ENCODE results near the gene OSBPL6. TPM values are rescaled to one million over a fixed set of nuclear protein-coding genes. Genes with fewer than 3 reads are reported as not detected.
"Not testable (repeated sequence)": the region's sequence is repeated elsewhere in the genome, so short reads cannot be mapped to it uniquely, and the experiment has no call there.

Gene OSBPL6
- polyA plus RNA-seq, 1 donor from 2014 or later: 12.8 TPM

DNA sequence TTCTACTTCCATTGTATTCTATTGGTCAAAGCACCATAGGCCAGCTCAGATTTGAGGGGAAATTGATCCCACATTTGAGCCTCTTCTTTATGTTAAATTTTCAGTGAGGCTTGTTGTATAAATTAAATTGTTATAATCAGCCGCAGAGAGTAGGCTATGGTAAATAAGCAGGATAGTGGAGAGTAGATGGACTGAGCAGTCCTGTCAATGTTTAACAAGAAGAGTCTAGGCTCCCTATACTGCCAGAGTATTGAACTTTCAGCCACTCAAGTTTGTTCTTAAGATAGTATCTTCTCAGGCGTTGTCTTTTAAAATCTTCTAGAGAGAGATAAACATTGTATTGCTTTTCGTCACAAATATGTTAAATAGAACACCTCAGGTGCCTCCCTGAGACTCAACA lies 155.7 kb downstream of the OSBPL6 start:
- H2AFZ ChIP-seq (ENCODE audit: low read depth, low read length): no peak overlapping the region
- TF ChIP-seq SMC3 (conservative IDR thresholded peaks at IDR 0.05; ENCODE audit: poor library complexity) (no peak), TAF1 (IDR thresholded peaks at IDR 0.05; ENCODE audit: low read depth) (no peak), RAD21 (conservative IDR thresholded peaks at IDR 0.05) (no peak), EZH2 (IDR thresholded peaks at IDR 0.05; ENCODE audit: borderline replicate concordance, insufficient read depth, low read length, poor library complexity, severe bottlenecking) (no peak), MXI1 (conservative IDR thresholded peaks at IDR 0.05; ENCODE audit: poor library complexity, severe bottlenecking) (no peak), EP300 (conservative IDR thresholded peaks at IDR 0.05; ENCODE audit: poor library complexity, severe bottlenecking) (no peak), POLR2AphosphoS5 (IDR thresholded peaks at IDR 0.05) (no peak)
- TF ChIP-seq, protein P1, sequence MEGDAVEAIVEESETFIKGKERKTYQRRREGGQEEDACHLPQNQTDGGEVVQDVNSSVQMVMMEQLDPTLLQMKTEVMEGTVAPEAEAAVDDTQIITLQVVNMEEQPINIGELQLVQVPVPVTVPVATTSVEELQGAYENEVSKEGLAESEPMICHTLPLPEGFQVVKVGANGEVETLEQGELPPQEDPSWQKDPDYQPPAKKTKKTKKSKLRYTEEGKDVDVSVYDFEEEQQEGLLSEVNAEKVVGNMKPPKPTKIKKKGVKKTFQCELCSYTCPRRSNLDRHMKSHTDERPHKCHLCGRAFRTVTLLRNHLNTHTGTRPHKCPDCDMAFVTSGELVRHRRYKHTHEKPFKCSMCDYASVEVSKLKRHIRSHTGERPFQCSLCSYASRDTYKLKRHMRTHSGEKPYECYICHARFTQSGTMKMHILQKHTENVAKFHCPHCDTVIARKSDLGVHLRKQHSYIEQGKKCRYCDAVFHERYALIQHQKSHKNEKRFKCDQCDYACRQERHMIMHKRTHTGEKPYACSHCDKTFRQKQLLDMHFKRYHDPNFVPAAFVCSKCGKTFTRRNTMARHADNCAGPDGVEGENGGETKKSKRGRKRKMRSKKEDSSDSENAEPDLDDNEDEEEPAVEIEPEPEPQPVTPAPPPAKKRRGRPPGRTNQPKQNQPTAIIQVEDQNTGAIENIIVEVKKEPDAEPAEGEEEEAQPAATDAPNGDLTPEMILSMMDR (IDR thresholded peaks at IDR 0.05; ENCODE audit: poor library complexity, severe bottlenecking): no peak
- TF ChIP-seq, protein P2, sequence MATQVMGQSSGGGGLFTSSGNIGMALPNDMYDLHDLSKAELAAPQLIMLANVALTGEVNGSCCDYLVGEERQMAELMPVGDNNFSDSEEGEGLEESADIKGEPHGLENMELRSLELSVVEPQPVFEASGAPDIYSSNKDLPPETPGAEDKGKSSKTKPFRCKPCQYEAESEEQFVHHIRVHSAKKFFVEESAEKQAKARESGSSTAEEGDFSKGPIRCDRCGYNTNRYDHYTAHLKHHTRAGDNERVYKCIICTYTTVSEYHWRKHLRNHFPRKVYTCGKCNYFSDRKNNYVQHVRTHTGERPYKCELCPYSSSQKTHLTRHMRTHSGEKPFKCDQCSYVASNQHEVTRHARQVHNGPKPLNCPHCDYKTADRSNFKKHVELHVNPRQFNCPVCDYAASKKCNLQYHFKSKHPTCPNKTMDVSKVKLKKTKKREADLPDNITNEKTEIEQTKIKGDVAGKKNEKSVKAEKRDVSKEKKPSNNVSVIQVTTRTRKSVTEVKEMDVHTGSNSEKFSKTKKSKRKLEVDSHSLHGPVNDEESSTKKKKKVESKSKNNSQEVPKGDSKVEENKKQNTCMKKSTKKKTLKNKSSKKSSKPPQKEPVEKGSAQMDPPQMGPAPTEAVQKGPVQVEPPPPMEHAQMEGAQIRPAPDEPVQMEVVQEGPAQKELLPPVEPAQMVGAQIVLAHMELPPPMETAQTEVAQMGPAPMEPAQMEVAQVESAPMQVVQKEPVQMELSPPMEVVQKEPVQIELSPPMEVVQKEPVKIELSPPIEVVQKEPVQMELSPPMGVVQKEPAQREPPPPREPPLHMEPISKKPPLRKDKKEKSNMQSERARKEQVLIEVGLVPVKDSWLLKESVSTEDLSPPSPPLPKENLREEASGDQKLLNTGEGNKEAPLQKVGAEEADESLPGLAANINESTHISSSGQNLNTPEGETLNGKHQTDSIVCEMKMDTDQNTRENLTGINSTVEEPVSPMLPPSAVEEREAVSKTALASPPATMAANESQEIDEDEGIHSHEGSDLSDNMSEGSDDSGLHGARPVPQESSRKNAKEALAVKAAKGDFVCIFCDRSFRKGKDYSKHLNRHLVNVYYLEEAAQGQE (IDR thresholded peaks at IDR 0.05; ENCODE audit: borderline replicate concordance): no peak
- no peaks in the 10 kb centered on the region for H3K27me3 ChIP-seq (ENCODE audit: insufficient read depth, low read depth, low read length)
- H3K9me2 ChIP-seq (ENCODE audit: insufficient read depth, low read length): no peaks in the 10 kb centered on the region
- no peak overlapping the region for H3K27ac ChIP-seq (ENCODE audit: low read length)
- H3F3A ChIP-seq (ENCODE audit: insufficient read depth, low read length, poor library complexity, severe bottlenecking): no peaks in the 10 kb centered on the region
- H3K79me2 ChIP-seq (replicated peaks; ENCODE audit: insufficient read depth, low read length): no peaks in the 10 kb centered on the region
- no peaks in the 10 kb centered on the region for H3K9me3 ChIP-seq (ENCODE audit: low read length)
- no peaks in the 10 kb centered on the region for H4K20me1 ChIP-seq (ENCODE audit: insufficient read depth)
- no peak overlapping the region for H3K9ac ChIP-seq (ENCODE audit: low read length)
- H3K36me3 ChIP-seq (ENCODE audit: insufficient read depth, low read length): no peaks in the 10 kb centered on the region
- no peak overlapping the region for H3K4me3 ChIP-seq (ENCODE audit: low read length)
- no peak overlapping the region for H3K4me2 ChIP-seq (ENCODE audit: low read length)

DNA sequence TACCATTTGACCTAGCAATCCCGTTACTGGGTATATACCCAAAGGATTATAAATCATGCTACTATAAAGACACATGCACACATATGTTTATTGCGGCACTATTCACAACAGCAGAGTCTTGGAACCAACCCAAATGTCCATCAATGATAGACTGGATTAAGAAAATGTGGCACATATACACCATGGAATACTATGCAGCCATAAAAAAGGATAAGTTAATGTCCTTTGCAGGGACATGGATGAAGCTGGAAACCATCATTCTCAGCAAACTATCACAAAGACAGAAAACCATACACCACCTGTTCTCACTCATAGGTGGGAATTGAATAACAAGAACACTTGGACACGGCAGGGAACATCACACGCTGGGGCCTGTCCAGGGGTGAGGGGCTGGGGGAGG lies 163.4 kb downstream of the OSBPL6 start:
- H3K36me3 ChIP-seq (ENCODE audit: insufficient read depth, low read length); H3K27me3 ChIP-seq (ENCODE audit: insufficient read depth, low read depth, low read length); H3K79me2 ChIP-seq (replicated peaks; ENCODE audit: insufficient read depth, low read length); H3F3A ChIP-seq (ENCODE audit: insufficient read depth, low read length, poor library complexity, severe bottlenecking); H3K9me2 ChIP-seq (ENCODE audit: insufficient read depth, low read length); H3K9me3 ChIP-seq (ENCODE audit: low read length); H3K4me3 ChIP-seq (ENCODE audit: low read length); H3K27ac ChIP-seq (ENCODE audit: low read length); H3K9ac ChIP-seq (ENCODE audit: low read length); H2AFZ ChIP-seq (ENCODE audit: low read depth, low read length); H4K20me1 ChIP-seq (ENCODE audit: insufficient read depth); H3K4me2 ChIP-seq (ENCODE audit: low read length): not testable (repeated sequence)
